Small intestine (tissue), 7 donors: ENCODE results near the gene KIAA0753. TPM values are rescaled to one million over a fixed set of nuclear protein-coding genes. Genes with fewer than 3 reads are reported as not detected.

Experiments
- DNase-seq, 2 donors: peaks; one replicate each; pipeline versions ENCODE4 v3.0.0 to v3.0.0-alpha.2; 2013
- FAIRE-seq: peaks from 2 replicates; lab custom pipeline; 2012; peaks lifted over from hg19 to GRCh38; lab: Jason Lieb, UNC
- H3K27ac ChIP-seq, 3 donors: one replicate each; pipeline ENCODE4 v1.5.1; 2013; ENCODE audit warnings: low read length in 2 of 3, mild to moderate bottlenecking in 2 of 3, control low read depth in 1 of 3, inconsistent platforms in 1 of 3, low read depth in 1 of 3, moderate library complexity in 1 of 3
- H3K27me3 ChIP-seq, 3 donors: one replicate each; pipeline ENCODE4 v1.6.1; 2013; ENCODE audit warnings: low read length in 3 of 3, inconsistent platforms in 1 of 3; ENCODE audit not compliant: control insufficient read depth in 3 of 3, insufficient read depth in 3 of 3
- H3K36me3 ChIP-seq, 3 donors: one replicate each; pipeline ENCODE4 v1.6.1; 2013; ENCODE audit warnings: low read length in 3 of 3, inconsistent platforms in 1 of 3, low read depth in 1 of 3, mild to moderate bottlenecking in 1 of 3, moderate library complexity in 1 of 3; ENCODE audit not compliant: control insufficient read depth in 3 of 3, insufficient read depth in 2 of 3
- H3K4me1 ChIP-seq, 3 donors: one replicate each; pipeline ENCODE4 v1.6.1; 2013; ENCODE audit warnings: low read length in 2 of 3, inconsistent platforms in 1 of 3, low read depth in 1 of 3, mild to moderate bottlenecking in 1 of 3, moderate library complexity in 1 of 3; ENCODE audit not compliant: control insufficient read depth in 3 of 3, insufficient read depth in 2 of 3
- H3K4me3 ChIP-seq, 3 donors: one replicate each; pipeline ENCODE4 v1.5.1; 2013; ENCODE audit warnings: low read length in 3 of 3, control low read depth in 1 of 3, inconsistent platforms in 1 of 3, low read depth in 1 of 3, mild to moderate bottlenecking in 1 of 3, moderate library complexity in 1 of 3
- H3K9me3 ChIP-seq, 2 donors: one replicate each; pipeline ENCODE4 v1.6.1; 2013; ENCODE audit warnings: low read depth in 1 of 2, low read length in 1 of 2; ENCODE audit not compliant: control insufficient read depth in 2 of 2, insufficient read depth in 1 of 2
- WGBS, 3 donors: extraction: QIAGEN DNeasy Blood & Tissue Kit; methylation state at CpG; one replicate each; pipeline ENCODE4 v1.1.7; 2013; 5-methylcytosine and 5-hydroxymethylcytosine counted together
- polyA plus RNA-seq, 4 donors: library from polyadenylated mRNA; stranded (reverse) in 3 of 4; unstranded in 1 of 4; fragments of 200-250 nt in 3 of 4; fragments of 120-200 nt in 1 of 4; gene quantifications; one replicate each; pipeline versions ENCODE4 v1.2.1 to v1.2.3, GENCODE V29; 2013
- donor health status: healthy with polysubstance abuse.
- donor health status: control.
- donor health status: control.
- donor health status: Bipolar disorder and iron deficiency.
- donor health status: healthy.

KIAA0753 gene
- polyA plus RNA-seq, 4 donors: 3.2 to 14.1 (median 5.8) TPM

GRCh38 chr17:6551869-6552531 is 88.5 kb downstream of the KIAA0753 start:
- 12 to 50% (median 33%) methylated on average over 11 of the region's 11 CpGs for WGBS, 3 donors
- no peak for FAIRE-seq
- H3K4me1 ChIP-seq: peaks cover 0 to 23% (median 2%) of the 10 kb centered on the region in 3 donors
- peaks cover 0 to 26% (median 10%) of the 10 kb centered on the region in 3 donors for H3K27me3 ChIP-seq
- DNase-seq: peak; percentile 60 to 83
- no peak overlapping the region for H3K4me3 ChIP-seq
- no peaks in the 10 kb centered on the region for H3K9me3 ChIP-seq
- H3K27ac ChIP-seq: peak overlapping the region in 2 of 3 donors; percentile 9 to 65
- no peaks in the 10 kb centered on the region for H3K36me3 ChIP-seq

- peak overlapping the region in 1 of 3 donors; percentile 65 for H3K27ac ChIP-seq
- peaks cover 0 to 23% (median 2%) of the 10 kb centered on the region in 3 donors for H3K4me1 ChIP-seq
Measured at GRCh38 chr17:6551356-6551755, 89.2 kb downstream of the KIAA0753 start.

GRCh38 chr17:6549384-6550036 is 91.0 kb downstream of the KIAA0753 start:
- peaks cover 0 to 6% (median 3%) of the 10 kb centered on the region in 3 donors for H3K27me3 ChIP-seq
- no peak overlapping the region for H3K27ac ChIP-seq
- WGBS, 3 donors: 53 to 71% (median 59%) methylated on average over 9 of the region's 9 CpGs
- no peaks in the 10 kb centered on the region for H3K36me3 ChIP-seq
- H3K4me1 ChIP-seq: peaks cover 0 to 11% (median 2%) of the 10 kb centered on the region in 3 donors
- no peak overlapping the region for H3K4me3 ChIP-seq
- no peaks in the 10 kb centered on the region for H3K9me3 ChIP-seq
- FAIRE-seq (no peak), DNase-seq (no peak)

More at GRCh38 chr17:6551356-6551755, 89.2 kb downstream of the KIAA0753 start:
- Histone ChIP-seq H3K27me3 (peaks cover 0 to 21% (median 10%) of the 10 kb centered on the region in 3 donors), H3K9me3 (no peaks in the 10 kb centered on the region), H3K36me3 (no peaks in the 10 kb centered on the region), H3K4me3 (no peak overlapping the region)
- FAIRE-seq (no peak), DNase-seq (no peak)
- 62 to 77% (median 73%) methylated on average over 5 of the region's 5 CpGs for WGBS, 3 donors

GRCh38 chr17:6548578-6549330 is 91.8 kb downstream of the KIAA0753 start:
- FAIRE-seq: no peak

GRCh38 chr17:6548034-6548433 is 92.5 kb downstream of the KIAA0753 start:
- H3K27ac ChIP-seq: no peak overlapping the region
- H3K27me3 ChIP-seq: no peaks in the 10 kb centered on the region
- FAIRE-seq (no peak), DNase-seq (no peak)
- H3K4me1 ChIP-seq: peaks cover 0 to 11% (median 2%) of the 10 kb centered on the region in 3 donors
- 65 to 70% (median 66%) methylated on average over 5 of the region's 5 CpGs for WGBS, 3 donors
- no peaks in the 10 kb centered on the region for H3K9me3 ChIP-seq
- no peaks in the 10 kb centered on the region for H3K36me3 ChIP-seq
- H3K4me3 ChIP-seq: no peak overlapping the region

More at GRCh38 chr17:6548578-6549330, 91.8 kb downstream of the KIAA0753 start:
- no peaks in the 10 kb centered on the region for H3K9me3 ChIP-seq
- peaks cover 0 to 11% (median 2%) of the 10 kb centered on the region in 3 donors for H3K4me1 ChIP-seq
- H3K27me3 ChIP-seq: no peaks in the 10 kb centered on the region
- DNase-seq: peak in 1 of 2 donors; percentile 41
- no peaks in the 10 kb centered on the region for H3K36me3 ChIP-seq
- WGBS, 3 donors: 41 to 74% (median 58%) methylated on average over 11 of the region's 11 CpGs
- no peak overlapping the region for H3K27ac ChIP-seq
- no peak overlapping the region for H3K4me3 ChIP-seq

GRCh38 chr17:6547336-6547735 is 93.2 kb downstream of the KIAA0753 start:
- peaks cover 0 to 7% (median 2%) of the 10 kb centered on the region in 3 donors for H3K4me1 ChIP-seq
- FAIRE-seq: no peak
- no peaks in the 10 kb centered on the region for H3K9me3 ChIP-seq
- no peak for DNase-seq
- H3K36me3 ChIP-seq: no peaks in the 10 kb centered on the region
- WGBS, 3 donors: 55 to 76% (median 74%) methylated on average over 6 of the region's 6 CpGs
- H3K27ac ChIP-seq: no peak overlapping the region
- H3K4me3 ChIP-seq: no peak overlapping the region
- H3K27me3 ChIP-seq: no peaks in the 10 kb centered on the region

- Histone ChIP-seq H3K4me1 (no peaks in the 10 kb centered on the region), H3K9me3 (no peaks in the 10 kb centered on the region), H3K36me3 (no peaks in the 10 kb centered on the region), H3K27me3 (no peaks in the 10 kb centered on the region), H3K4me3 (no peak overlapping the region), H3K27ac (no peak overlapping the region)
- WGBS, 3 donors: 79 to 84% (median 81%) methylated on average over 10 of the region's 10 CpGs
- FAIRE-seq: no peak
- no peak for DNase-seq
Measured at GRCh38 chr17:6546069-6546718, 94.3 kb downstream of the KIAA0753 start.

- H3K4me1 ChIP-seq: no peaks in the 10 kb centered on the region
- WGBS, 3 donors: 78 to 85% (median 79%) methylated on average over 8 of the region's 8 CpGs
- H3K36me3 ChIP-seq: no peaks in the 10 kb centered on the region
- FAIRE-seq: no peak
- H3K4me3 ChIP-seq: no peak overlapping the region
- DNase-seq: no peak
- no peaks in the 10 kb centered on the region for H3K9me3 ChIP-seq
- no peaks in the 10 kb centered on the region for H3K27me3 ChIP-seq
- H3K27ac ChIP-seq: no peak overlapping the region
Measured at GRCh38 chr17:6545291-6545690, 95.2 kb downstream of the KIAA0753 start.
